Measurements from ENCODE around the gene SIGLECL1.
"Not testable (repeated sequence)": the region's sequence is repeated elsewhere in the genome, so short reads cannot be mapped to it uniquely, and the experiment has no call there.

SIGLECL1 gene

GRCh38 chr19:51250786-51251467 is at the start of gene SIGLECL1:
Gene SIGLECL1 (plus strand): TSS chr19:51251080. CDS start chr19:51264073, 12,993 bp downstream.
- DNase-seq = no peak

- no peak for DNase-seq
Measured at GRCh38 chr19:51201712-51202111, 49.2 kb upstream of the SIGLECL1 start.

- no peak for DNase-seq
Measured at GRCh38 chr19:51203916-51204315, 47.0 kb upstream of the SIGLECL1 start.

- DNase-seq = no peak
Measured at GRCh38 chr19:51204321-51204720, 46.6 kb upstream of the SIGLECL1 start.

- no peak for DNase-seq
Measured at GRCh38 chr19:51207747-51208146, 43.1 kb upstream of the SIGLECL1 start.

- no peak for DNase-seq
Measured at GRCh38 chr19:51210191-51210784, 40.6 kb upstream of the SIGLECL1 start.

- DNase-seq = not testable (repeated sequence)
Measured at GRCh38 chr19:51210874-51211361, 40.0 kb upstream of the SIGLECL1 start.

- no peak for DNase-seq
Measured at GRCh38 chr19:51211833-51212232, 39.0 kb upstream of the SIGLECL1 start.

GRCh38 chr19:51219307-51219706 is 31.6 kb upstream of the SIGLECL1 start:
- no peak for DNase-seq

- no peak for DNase-seq
Measured at GRCh38 chr19:51219971-51220370, 30.9 kb upstream of the SIGLECL1 start.

- DNase-seq = no peak
Measured at GRCh38 chr19:51220996-51221395, 29.9 kb upstream of the SIGLECL1 start.

- DNase-seq = no peak
Measured at GRCh38 chr19:51224163-51224641, 26.7 kb upstream of the SIGLECL1 start.

- not testable (repeated sequence) for DNase-seq
Measured at GRCh38 chr19:51224898-51225393, 25.9 kb upstream of the SIGLECL1 start, which contains the start of gene CD33. Gene CD33 (plus strand): TSS chr19:51225080. CDS start chr19:51225119, 39 bp downstream.

GRCh38 chr19:51226067-51226466 is 24.8 kb upstream of the SIGLECL1 start:
- DNase-seq = no peak

GRCh38 chr19:51227326-51227725 is 23.6 kb upstream of the SIGLECL1 start:
- no peak for DNase-seq

GRCh38 chr19:51227966-51228365 is 22.9 kb upstream of the SIGLECL1 start:
- no peak for DNase-seq

GRCh38 chr19:51240866-51241265 is 10.0 kb upstream of the SIGLECL1 start:
- no peak for DNase-seq

GRCh38 chr19:51242881-51243630 is 7.8 kb upstream of the SIGLECL1 start:
- DNase-seq = no peak

GRCh38 chr19:51246164-51246552 is 4.7 kb upstream of the SIGLECL1 start:
- no peak for DNase-seq

- DNase-seq = no peak
Measured at GRCh38 chr19:51247972-51248590, 2.8 kb upstream of the SIGLECL1 start.

- no peak for DNase-seq
Measured at GRCh38 chr19:51251468-51251820, 564 bp downstream of the SIGLECL1 start.

- DNase-seq = no peak
Measured at GRCh38 chr19:51252306-51253079, 1.6 kb downstream of the SIGLECL1 start.

Measured in activated CD4-positive, alpha-beta T cell treated with anti-CD3 and anti-CD28 coated beads for 4 hours (primary cell).